Omental fat pad (tissue), 4 donors: Measurements from ENCODE around the gene ARHGAP24. TPM values are rescaled to one million over a fixed set of nuclear protein-coding genes. Genes with fewer than 3 reads are reported as not detected.
A peak's percentile ranks its signal among the peaks of the same experiment; 100 is the strongest.

Experiments used
- ATAC-seq: fragments of 150-250 bp; one replicate; pipeline ENCODE4 v1.9.1; 2016; ENCODE audit warnings: mild to moderate bottlenecking, moderate library complexity; ENCODE audit not compliant: low FRiP score
- DNase-seq: peaks from one replicate; pipeline ENCODE4 v3.0.0-alpha.2; 2019; ENCODE audit warnings: low spot score
- CTCF ChIP-seq, 3 donors: fragments of 450-650 bp; IDR thresholded peaks; one replicate each; pipeline ENCODE4 v1.5.1; 2016 to 2017; ENCODE audit warnings: antibody characterized with exemption in 3 of 3, mild to moderate bottlenecking in 3 of 3, moderate library complexity in 2 of 3
- total RNA-seq, 4 donors: library from RNA; depleted of rRNA; stranded (reverse); fragments of >200 nt; gene quantifications; one replicate each; pipeline ENCODE4 v1.1.0, GENCODE V29; 2016

ARHGAP24 gene
- total RNA-seq, 4 donors from 2014 or later, result 42.3 to 57.2 (median 52.8) TPM

- TF ChIP-seq CTCF (IDR thresholded peaks at IDR 0.05), result no peak
- DNase-seq (no peak), ATAC-seq (no peak)
Observed at GRCh38 chr4:85676850-85677590, 202.1 kb downstream of the ARHGAP24 start.

- no peak for DNase-seq
- ATAC-seq, result peak; percentile 48
- TF ChIP-seq CTCF (IDR thresholded peaks at IDR 0.05), result no peak
Observed at GRCh38 chr4:85681221-85681657, 206.3 kb downstream of the ARHGAP24 start.

DNA sequence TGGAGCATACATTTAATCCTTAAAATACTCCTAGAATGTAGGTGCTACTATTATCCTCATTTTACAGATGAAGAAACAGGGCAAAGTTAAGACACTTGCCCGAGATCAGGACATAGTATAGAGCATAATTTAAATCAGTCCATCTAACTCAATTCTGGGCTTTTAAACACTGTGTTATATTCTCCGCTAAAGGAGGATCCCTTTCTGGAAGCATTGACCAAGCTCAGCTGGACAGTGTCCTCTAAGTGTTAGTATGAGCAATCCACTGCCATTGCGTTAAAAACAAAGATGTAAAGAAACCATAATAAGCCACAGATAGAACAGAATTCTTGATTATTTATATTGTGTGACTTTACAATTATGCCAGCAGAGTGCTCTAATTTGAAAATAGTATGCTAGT lies 207.0 kb downstream of the ARHGAP24 start:
- ATAC-seq, result no peak
- no peak for TF ChIP-seq CTCF (IDR thresholded peaks at IDR 0.05)
- no peak for DNase-seq

GRCh38 chr4:85682391-85682790 lies 207.4 kb downstream of the ARHGAP24 start:
- ATAC-seq, result no peak

GRCh38 chr4:85684676-85685075 lies 209.7 kb downstream of the ARHGAP24 start:
- ATAC-seq, result no peak
- DNase-seq, result no peak
- TF ChIP-seq CTCF (IDR thresholded peaks at IDR 0.05), result no peak

More at GRCh38 chr4:85682391-85682790, 207.4 kb downstream of the ARHGAP24 start:
- DNase-seq, result no peak
- TF ChIP-seq CTCF (IDR thresholded peaks at IDR 0.05), result no peak

DNA sequence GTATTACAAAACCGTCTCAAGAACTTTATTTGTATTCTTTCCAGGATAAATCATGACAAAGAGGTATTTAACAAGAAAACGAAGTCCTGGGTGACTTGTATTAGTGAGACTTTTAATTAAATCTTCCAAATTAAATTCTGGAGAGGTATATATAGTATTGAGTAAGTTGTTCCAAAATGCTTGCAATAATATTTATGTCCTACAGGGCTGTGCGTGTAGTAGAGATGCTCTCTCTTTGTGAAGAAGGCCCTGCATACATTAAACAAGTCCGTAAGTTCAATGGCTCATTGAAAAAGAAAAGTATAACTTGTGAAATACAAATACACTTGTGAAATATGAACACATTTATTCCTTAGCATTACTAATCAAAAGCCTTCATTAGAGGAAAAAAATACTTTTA lies 211.4 kb downstream of the ARHGAP24 start:
- no peak for DNase-seq

More for the DNA sequence above, 211.4 kb downstream of the ARHGAP24 start:
- ATAC-seq, result no peak
- no peak for TF ChIP-seq CTCF (IDR thresholded peaks at IDR 0.05)
